H1 (cell line): ENCODE data around the gene MOGAT2. TPM values are rescaled to one million over a fixed set of nuclear protein-coding genes. Genes with fewer than 3 reads are reported as not detected.

ENCODE experiments used
- CTCF ChIA-PET: fragments of 300-600 bp; sonication (Branson Sonifier 250); formaldehyde crosslinking; loops from one replicate; lab custom pipeline; 2021; ENCODE audit not compliant: partially characterized antibody; lab: Charles Lee
- POLR2A ChIA-PET: fragments of 300-600 bp; sonication (Branson Sonifier 250); formaldehyde crosslinking; loops from one replicate; lab custom pipeline; 2021; ENCODE audit warnings: inconsistent platforms; ENCODE audit not compliant: partially characterized antibody; lab: Charles Lee
- DNase-seq, 2 experiments: peaks; one replicate each; pipeline versions ENCODE4 v3.0.0 to v3.0.0-alpha.2; 2010 to 2022; ENCODE audit warnings: low spot score in 2 of 2, low read depth in 1 of 2, mixed read lengths in 1 of 2
- FAIRE-seq: peaks from 2 replicates; lab custom pipeline; 2011; peaks lifted over from hg19 to GRCh38; lab: Jason Lieb, UNC
- H2AFZ ChIP-seq: 2 replicates; pipeline ENCODE4 v1.8.1; 2012; ENCODE audit warnings: low read length, inconsistent platforms
- H2AK5ac ChIP-seq: 2 replicates; pipeline ENCODE4 v1.6.1; 2013; ENCODE audit warnings: low read depth, low read length
- H2BK120ac ChIP-seq: replicated peaks from 2 replicates; pipeline ENCODE3; 2013; ENCODE audit warnings: low read depth, low read length, inconsistent platforms
- H2BK12ac ChIP-seq: 2 replicates; pipeline ENCODE4 v1.6.1; 2013; ENCODE audit warnings: low read depth, low read length
- H2BK15ac ChIP-seq: 2 replicates; pipeline ENCODE4 v1.6.1; 2013; ENCODE audit warnings: low read length
- H2BK20ac ChIP-seq: 2 replicates; pipeline ENCODE4 v1.6.1; 2013; ENCODE audit warnings: low read length
- H2BK5ac ChIP-seq: 2 replicates; pipeline ENCODE4 v1.6.1; 2013; ENCODE audit warnings: low read depth, low read length
- H3K14ac ChIP-seq: 2 replicates; pipeline ENCODE4 v1.6.1; 2013; ENCODE audit warnings: inconsistent platforms; ENCODE audit not compliant: insufficient read length
- H3K18ac ChIP-seq: 2 replicates; pipeline ENCODE4 v1.6.1; 2013; ENCODE audit warnings: low read length; ENCODE audit errors: extremely low read depth
- H3K23ac ChIP-seq: 2 replicates; pipeline ENCODE4 v1.6.1; 2013; ENCODE audit warnings: inconsistent platforms; ENCODE audit not compliant: insufficient read length
- H3K23me2 ChIP-seq: 2 replicates; pipeline ENCODE4 v1.6.1; 2013; ENCODE audit warnings: low read depth, low read length
- H3K27ac ChIP-seq: 2 replicates; pipeline ENCODE4 v1.6.1; 2011; ENCODE audit warnings: low read depth, low read length, inconsistent platforms
- H3K27me3 ChIP-seq, 4 experiments: replicated peaks in 1 of 4; 1 replicate in 1 of 4; 2 replicates in 3 of 4; pipeline versions ENCODE4 v1.6.1 to v1.8.1; 2011 to 2013; ENCODE audit warnings: low read length in 3 of 4, mild to moderate bottlenecking in 3 of 4, inconsistent platforms in 2 of 4, mixed read lengths in 2 of 4, moderate library complexity in 1 of 4; ENCODE audit not compliant: control insufficient read depth in 3 of 4, insufficient read depth in 3 of 4; ENCODE audit errors: extremely low read depth in 1 of 4
- H3K36me3 ChIP-seq, 4 experiments: 2 replicates each; pipeline versions ENCODE4 v1.6.1 to v1.8.1; 2011 to 2013; ENCODE audit warnings: mild to moderate bottlenecking in 4 of 4, low read length in 3 of 4, moderate library complexity in 2 of 4, control low read depth in 1 of 4, inconsistent platforms in 1 of 4; ENCODE audit not compliant: insufficient read depth in 4 of 4, control insufficient read depth in 2 of 4
- H3K4ac ChIP-seq: replicated peaks from 2 replicates; pipeline ENCODE3; 2013; ENCODE audit warnings: low read length, low read depth, mixed read lengths, inconsistent platforms; ENCODE audit not compliant: insufficient read length
- H3K4me1 ChIP-seq, 4 experiments: replicated peaks in 1 of 4; 1 replicate in 1 of 4; 2 replicates in 3 of 4; pipeline versions ENCODE4 v1.6.1 to v1.8.1; 2011 to 2013; ENCODE audit warnings: low read length in 3 of 4, inconsistent platforms in 2 of 4, mixed read lengths in 1 of 4; ENCODE audit not compliant: insufficient read depth in 4 of 4, control insufficient read depth in 3 of 4
- H3K4me2 ChIP-seq, 2 experiments: 2 replicates each; pipeline versions ENCODE4 v1.6.1 to v1.8.1; 2011 to 2013; ENCODE audit warnings: low read depth in 2 of 2, low read length in 2 of 2, control low read depth in 1 of 2, inconsistent platforms in 1 of 2, mild to moderate bottlenecking in 1 of 2; ENCODE audit not compliant: insufficient read depth in 1 of 2
- H3K4me3 ChIP-seq, 4 experiments: fragments of 200-600, 300-600 bp in 1 of 4; sonication (generic), shearing (Covaris generic), sonication (Bioruptor Twin) in 1 of 4; 2 replicates each; pipeline versions ENCODE4 v1.5.1 to v1.8.1; 2011 to 2016; ENCODE audit warnings: low read length in 4 of 4, low read depth in 3 of 4, control low read depth in 2 of 4, inconsistent platforms in 2 of 4, mild to moderate bottlenecking in 2 of 4, mixed read lengths in 1 of 4, moderate library complexity in 1 of 4; ENCODE audit not compliant: insufficient read depth in 2 of 4; ENCODE audit errors: extremely low read depth in 1 of 4
- H3K56ac ChIP-seq: replicated peaks from 2 replicates; pipeline ENCODE3; 2013; ENCODE audit warnings: low read depth, mild to moderate bottlenecking, mixed read lengths, low read length, inconsistent platforms; ENCODE audit not compliant: insufficient read length
- H3K79me1 ChIP-seq: 2 replicates; pipeline ENCODE4 v1.6.1; 2013; ENCODE audit warnings: low read depth, low read length, control low read depth
- H3K79me2 ChIP-seq, 2 experiments: 2 replicates each; pipeline versions ENCODE4 v1.6.1 to v1.8.1; 2012 to 2013; ENCODE audit warnings: low read length in 2 of 2, mild to moderate bottlenecking in 2 of 2, inconsistent platforms in 1 of 2; ENCODE audit not compliant: insufficient read depth in 2 of 2, control insufficient read depth in 1 of 2
- H3K9ac ChIP-seq, 4 experiments: replicated peaks in 1 of 4; 1 replicate in 1 of 4; 2 replicates in 3 of 4; pipeline versions ENCODE4 v1.6.1 to v1.8.1; 2011 to 2013; ENCODE audit warnings: low read depth in 3 of 4, low read length in 3 of 4, control low read depth in 2 of 4, mild to moderate bottlenecking in 2 of 4, moderate library complexity in 2 of 4, inconsistent platforms in 1 of 4; ENCODE audit errors: extremely low read depth in 1 of 4
- H3K9me3 ChIP-seq, 2 experiments: 2 replicates each; pipeline versions ENCODE4 v1.6.1 to v1.8.1; 2012 to 2013; ENCODE audit warnings: mild to moderate bottlenecking in 2 of 2, moderate library complexity in 2 of 2, control low read depth in 1 of 2, inconsistent platforms in 1 of 2, low read depth in 1 of 2, low read length in 1 of 2, mixed read lengths in 1 of 2; ENCODE audit not compliant: insufficient read depth in 2 of 2
- H4K20me1 ChIP-seq, 2 experiments: replicated peaks in 1 of 2; 2 replicates each; pipeline versions ENCODE3 to v1.8.1; 2011 to 2013; ENCODE audit warnings: inconsistent platforms in 2 of 2, low read length in 2 of 2, mild to moderate bottlenecking in 1 of 2; ENCODE audit not compliant: insufficient read depth in 2 of 2, control insufficient read depth in 1 of 2
- H4K5ac ChIP-seq: 2 replicates; pipeline ENCODE4 v1.6.1; 2013; ENCODE audit warnings: low read length, low read depth, mixed read lengths, inconsistent platforms; ENCODE audit not compliant: insufficient read length
- H4K8ac ChIP-seq: 2 replicates; pipeline ENCODE4 v1.8.0; 2013; ENCODE audit warnings: mild to moderate bottlenecking, moderate library complexity, low read length, inconsistent platforms; ENCODE audit not compliant: insufficient read depth; ENCODE audit errors: extremely low read depth
- H4K91ac ChIP-seq: replicated peaks from 2 replicates; pipeline ENCODE3; 2013; ENCODE audit warnings: low read length, mixed read lengths, inconsistent platforms; ENCODE audit not compliant: insufficient read length
- EGR1 ChIP-seq: IDR thresholded peaks from 2 replicates; pipeline ENCODE4 v1.6.1; 2011; ENCODE audit warnings: low read depth, low read length, borderline replicate concordance
- MAX ChIP-seq: IDR thresholded peaks from 2 replicates; pipeline ENCODE4 v1.6.1; 2012; ENCODE audit warnings: inconsistent platforms
- RAD21 ChIP-seq, 2 experiments: IDR thresholded peaks in 1 of 2; conservative IDR thresholded peaks in 1 of 2; 2 replicates each; pipeline ENCODE4 v1.6.1; 2011; ENCODE audit warnings: low read depth in 2 of 2, low read length in 2 of 2, improper control_type of control experiment in 1 of 2, inconsistent platforms in 1 of 2, mild to moderate bottlenecking in 1 of 2, moderate library complexity in 1 of 2
- TEAD4 ChIP-seq: IDR thresholded peaks from 2 replicates; pipeline ENCODE4 v1.6.1; 2012; ENCODE audit warnings: low read depth, low read length, inconsistent platforms, mixed read lengths
- WGBS, 2 experiments: shearing (Covaris generic) in 1 of 2; methylation state at CpG; one replicate each; pipeline versions ENCODE4 v1.1.6 to v1.1.7; 2013 to 2015; ENCODE audit warnings: low lambda C conversion rate in 2 of 2, mixed read lengths in 2 of 2, inconsistent platforms in 1 of 2, low coverage in 1 of 2, missing lambda C conversion rate in 1 of 2; ENCODE audit not compliant: insufficient replicate concordance in 2 of 2, insufficient coverage in 1 of 2, insufficient read length in 1 of 2; ENCODE audit errors: extremely low coverage in 1 of 2, missing lambda C conversion rate in 1 of 2; 5-methylcytosine and 5-hydroxymethylcytosine counted together
- polyA plus RNA-seq, 7 experiments: library from polyadenylated mRNA; depleted of rRNA in 3 of 7; stranded (reverse) in 5 of 7; unstranded in 2 of 7; fragments of >200 nt in 5 of 7; fragments of 200-250 nt in 2 of 7; gene quantifications; 1 replicate in 5 of 7; 2 replicates in 1 of 7; 4 replicates in 1 of 7; pipeline versions ENCODE4 v1.2.1 to v1.2.3, GENCODE V29; 2011 to 2013; ENCODE audit warnings: missing spikeins in 2 of 7, mixed read lengths in 2 of 7
- total RNA-seq: library from RNA; stranded (reverse); fragmentation: NEBNext Ultra II Directional; extraction: Animal tissue kit (Norgen Biotek cat#: 25700); gene quantifications from 2 replicates; pipeline ENCODE4 v1.2.1, GENCODE V29; 2021

The MOGAT2 gene
- total and polyA plus RNA-seq, 2 of the 8 experiments (the other 6 are each of a cell fraction or from before 2014, with no cell fraction given), result not detected

- H3K9me3 ChIP-seq, result no peaks in the 10 kb centered on the region
- ChIA-PET POLR2A (interaction anchor here (0.6 kb wide), 1 partner anchor 14 kb away, joined by 3 read pairs; no protein-coding TSS in a partner anchor), CTCF (interaction anchor here (0.6 kb wide), 1 partner anchor 67 kb away, joined by 3 read pairs; no protein-coding TSS in a partner anchor)
- H3K23ac ChIP-seq, result no peak overlapping the region
- no peaks in the 10 kb centered on the region for H3K79me2 ChIP-seq
- H4K5ac ChIP-seq, result no peak overlapping the region
- H3K4ac ChIP-seq, result no peak overlapping the region
- peaks cover 0 to 3% of the 10 kb centered on the region in 2 experiments for H4K20me1 ChIP-seq
- H3K79me1 ChIP-seq, result no peaks in the 10 kb centered on the region
- H3K56ac ChIP-seq, result no peak overlapping the region
- H2BK15ac ChIP-seq, result no peak overlapping the region
- WGBS, 2 experiments, result 76% methylated on average over 4 of the region's 4 CpGs; no CpG with 5 or more reads in 1 of the 2 experiments
- no peak overlapping the region for H3K18ac ChIP-seq
- no peak overlapping the region for H3K4me3 ChIP-seq
- FAIRE-seq (no peak), DNase-seq (no peak)
- no peak overlapping the region for H2BK120ac ChIP-seq
- H3K4me1 ChIP-seq, result no peaks in the 10 kb centered on the region
- H4K91ac ChIP-seq, result no peak overlapping the region
- no peak overlapping the region for H2BK5ac ChIP-seq
- no peak overlapping the region for H2AK5ac ChIP-seq
- no peak overlapping the region for H3K27ac ChIP-seq
- no peak overlapping the region for H2BK12ac ChIP-seq
- no peak overlapping the region for H4K8ac ChIP-seq
- H2BK20ac ChIP-seq, result no peak overlapping the region
- no peak overlapping the region for H3K9ac ChIP-seq
- H3K4me2 ChIP-seq, result no peak overlapping the region
- no peaks in the 10 kb centered on the region for H3K23me2 ChIP-seq
- no peaks in the 10 kb centered on the region for H3K27me3 ChIP-seq
- H3K14ac ChIP-seq, result no peak overlapping the region
- H2AFZ ChIP-seq, result no peak overlapping the region
- no peaks in the 10 kb centered on the region for H3K36me3 ChIP-seq
- TF ChIP-seq TEAD4 (no peak), MAX (no peak), EGR1 (no peak), RAD21 (IDR thresholded peaks at IDR 0.05 in 1 of 2, conservative IDR thresholded peaks at IDR 0.05 in 1 of 2; ENCODE audit: low read depth in 2 of 2, low read length in 2 of 2) (no peak)
Measured at GRCh38 chr11:75691804-75692203, 25.8 kb upstream of the MOGAT2 start.
